Activated CD8-positive, alpha-beta memory T cell treated with anti-CD3 and anti-CD28 coated beads, Interleukin-2, amount 50 U/mL, for 48 hours (primary cell): ENCODE results near the gene EIF3K.

ENCODE experiments used
- DNase-seq: peaks from one replicate; pipeline ENCODE4 v3.0.0-alpha.2; 2020

Gene EIF3K

DNA sequence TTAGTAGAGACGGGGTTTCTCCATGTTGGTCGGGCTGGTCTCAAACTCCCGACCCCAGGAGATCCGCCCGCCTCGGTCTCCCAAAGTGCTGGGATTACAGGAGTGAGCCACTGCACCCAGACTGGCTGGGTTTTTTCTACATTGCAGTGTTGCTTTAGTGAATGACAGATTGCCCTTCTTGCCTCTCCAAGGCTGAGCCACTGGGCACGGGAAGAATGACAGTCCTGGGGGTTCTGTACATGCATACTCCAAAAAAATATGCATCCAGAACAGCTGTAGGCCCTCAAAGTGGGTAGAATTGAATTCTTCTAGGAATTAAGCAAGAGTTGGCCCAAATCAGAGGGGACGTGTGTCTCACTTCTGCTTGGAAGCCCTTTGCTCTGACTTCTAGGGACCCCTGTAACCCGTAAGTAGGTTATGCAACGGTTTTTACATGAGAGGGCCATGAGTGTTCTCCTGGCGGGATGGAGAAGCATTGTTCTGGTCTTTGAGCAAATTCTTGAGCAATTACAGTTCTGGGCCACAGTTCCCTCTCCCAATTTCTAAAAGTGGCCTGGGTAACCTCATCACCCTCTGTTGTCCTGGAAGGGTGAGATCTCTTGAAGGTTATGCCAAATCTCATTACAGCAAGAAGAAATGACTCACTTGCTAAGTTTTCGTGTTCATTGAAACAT lies 32.1 kb downstream of the EIF3K start:
- DNase-seq, result no peak

DNA sequence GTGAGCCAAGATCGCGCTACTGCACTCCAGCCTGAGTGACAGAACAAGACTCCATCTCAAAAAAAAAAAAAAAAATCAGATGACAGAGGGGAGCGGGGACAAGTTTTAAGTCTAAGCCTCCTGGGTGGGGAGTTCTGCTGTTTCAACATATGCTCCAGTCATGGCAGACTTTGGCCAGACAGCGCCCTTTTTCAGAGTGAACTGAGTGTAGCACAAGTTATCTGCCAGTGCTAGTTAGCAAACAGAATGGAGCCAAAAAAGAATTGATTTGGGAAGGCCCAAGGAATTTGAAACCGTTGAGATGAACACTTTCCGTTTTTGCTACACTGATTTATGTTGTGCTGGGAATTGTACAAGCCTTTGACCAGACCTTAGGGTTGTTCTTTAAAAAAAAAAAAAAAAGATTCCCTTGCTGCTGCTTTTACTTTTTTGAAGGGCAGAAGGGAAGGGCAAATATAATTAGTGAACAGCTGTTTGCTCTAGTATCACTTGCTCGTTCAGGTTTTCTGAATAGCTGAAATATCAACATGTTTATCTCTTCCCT lies 34.1 kb downstream of the EIF3K start:
- no peak for DNase-seq

DNA sequence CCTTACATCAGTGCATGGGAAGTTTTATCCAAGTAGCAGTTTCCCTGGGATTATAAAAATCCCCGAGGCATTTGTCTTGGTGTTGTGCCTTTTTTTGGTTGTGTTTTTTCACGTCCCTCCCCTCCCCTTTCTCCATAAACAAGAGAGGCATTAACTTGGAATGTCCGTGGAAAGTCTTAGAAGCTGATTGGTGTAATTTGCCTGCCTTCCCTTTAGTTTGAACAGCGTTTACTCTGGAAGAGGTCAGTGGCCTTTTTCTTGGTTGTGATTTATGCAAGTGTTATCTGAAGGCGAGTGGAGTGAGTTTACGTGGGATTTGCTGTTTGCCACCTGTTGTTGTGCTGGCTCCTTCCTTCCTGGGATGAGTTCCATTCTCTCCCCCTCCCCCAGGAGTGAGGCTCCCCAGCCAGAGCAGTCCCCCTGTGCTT lies 35.7 kb downstream of the EIF3K start:
- no peak for DNase-seq

DNA sequence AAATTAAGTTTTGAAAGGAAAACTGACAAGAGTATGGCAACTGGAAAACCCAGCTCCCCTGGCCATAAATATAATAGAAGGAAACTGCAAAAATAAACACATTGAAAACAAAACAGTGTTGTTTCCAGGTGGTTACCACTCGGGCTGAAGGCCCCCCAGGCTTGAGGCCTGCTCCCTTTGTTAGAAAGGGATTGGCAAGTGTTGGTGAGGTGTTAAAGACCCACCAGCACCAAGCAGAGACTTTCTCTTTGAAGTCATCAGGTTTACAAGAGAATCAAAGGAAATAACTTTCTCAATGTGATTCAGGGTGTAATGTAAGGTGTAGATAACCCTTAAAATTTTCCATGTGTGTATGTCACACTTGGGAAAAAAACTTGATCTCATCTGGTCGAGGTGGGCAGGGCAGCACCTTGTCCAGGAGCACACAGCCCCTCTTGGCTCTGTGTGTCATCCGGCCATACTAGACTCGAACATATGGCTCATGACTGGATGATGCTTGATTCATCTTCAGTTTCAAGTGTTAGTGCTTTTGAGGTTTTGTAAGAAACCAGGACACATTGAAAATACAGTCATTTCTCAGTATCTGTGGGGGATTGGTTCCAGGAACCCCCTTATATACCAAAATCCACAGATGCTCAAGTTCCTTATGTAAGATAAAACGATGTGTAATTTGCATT lies 36.3 kb downstream of the EIF3K start:
- peak; percentile 72 for DNase-seq

DNA sequence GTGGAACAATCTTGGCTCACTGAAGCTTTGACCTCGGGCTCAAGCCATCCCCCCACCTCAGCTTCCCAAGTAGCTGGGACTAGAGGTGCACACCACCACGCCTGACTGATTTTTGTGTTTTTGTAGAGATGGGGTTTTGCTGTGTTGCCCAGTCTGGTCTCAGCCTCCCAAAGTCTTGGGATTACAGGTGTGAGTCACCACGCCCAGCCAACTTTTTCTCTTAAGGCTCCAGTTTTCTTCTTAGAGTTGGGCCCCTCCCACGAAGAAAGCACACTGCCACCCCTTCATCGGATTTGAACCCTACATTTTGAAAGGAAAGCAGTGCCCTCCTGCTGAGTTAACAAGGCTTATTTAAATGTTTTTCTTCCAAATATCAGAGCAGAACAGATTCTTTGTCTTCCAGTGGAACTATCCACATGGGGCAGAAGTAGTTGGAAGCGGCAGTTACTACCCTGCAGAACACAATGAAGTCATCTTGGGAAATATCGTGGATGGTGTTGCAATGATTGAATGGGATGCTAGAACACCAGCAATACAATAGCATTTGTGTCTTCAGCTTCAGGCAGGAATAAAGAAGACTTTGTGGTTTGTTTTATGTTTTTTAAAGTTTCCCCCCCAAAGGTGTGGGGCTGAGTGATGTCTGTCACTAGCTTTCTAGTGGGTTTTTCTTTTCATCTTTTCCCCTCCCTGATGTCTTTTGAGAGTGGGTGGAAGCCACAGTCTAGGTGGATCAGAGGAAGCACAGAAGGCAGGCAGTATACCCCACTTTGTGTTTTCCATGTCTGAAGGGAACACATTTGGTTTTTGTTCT lies 37.4 kb downstream of the EIF3K start:
- no peak for DNase-seq

DNA sequence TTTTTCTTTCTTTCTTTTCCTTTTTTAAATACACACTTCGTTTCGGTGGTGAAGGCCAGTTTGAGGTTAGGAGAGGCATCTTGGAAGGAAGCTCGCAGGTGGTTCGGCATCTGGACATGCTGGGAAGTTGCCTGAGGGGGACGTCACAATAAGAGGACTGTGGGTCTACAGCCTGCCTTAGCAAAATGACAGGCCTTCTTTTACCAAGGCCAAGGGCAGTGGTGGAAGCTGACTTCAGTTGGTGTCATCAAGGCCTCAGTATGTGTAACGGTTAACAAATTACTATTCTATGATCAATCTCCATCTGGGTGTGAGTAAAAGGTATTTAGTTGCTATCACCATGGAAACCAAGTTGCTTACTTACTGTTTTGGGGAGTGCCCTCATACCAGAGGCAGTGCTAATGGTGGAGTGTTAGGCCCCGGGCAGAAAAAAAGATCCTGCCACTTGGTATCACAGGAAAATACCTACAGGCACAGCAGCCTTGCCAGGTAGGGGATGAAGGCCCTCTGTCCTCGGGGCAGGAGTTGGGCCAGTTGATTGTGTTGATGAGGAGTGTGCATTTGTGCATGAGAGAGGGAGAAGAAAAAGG lies 38.7 kb downstream of the EIF3K start:
- no peak for DNase-seq

DNA sequence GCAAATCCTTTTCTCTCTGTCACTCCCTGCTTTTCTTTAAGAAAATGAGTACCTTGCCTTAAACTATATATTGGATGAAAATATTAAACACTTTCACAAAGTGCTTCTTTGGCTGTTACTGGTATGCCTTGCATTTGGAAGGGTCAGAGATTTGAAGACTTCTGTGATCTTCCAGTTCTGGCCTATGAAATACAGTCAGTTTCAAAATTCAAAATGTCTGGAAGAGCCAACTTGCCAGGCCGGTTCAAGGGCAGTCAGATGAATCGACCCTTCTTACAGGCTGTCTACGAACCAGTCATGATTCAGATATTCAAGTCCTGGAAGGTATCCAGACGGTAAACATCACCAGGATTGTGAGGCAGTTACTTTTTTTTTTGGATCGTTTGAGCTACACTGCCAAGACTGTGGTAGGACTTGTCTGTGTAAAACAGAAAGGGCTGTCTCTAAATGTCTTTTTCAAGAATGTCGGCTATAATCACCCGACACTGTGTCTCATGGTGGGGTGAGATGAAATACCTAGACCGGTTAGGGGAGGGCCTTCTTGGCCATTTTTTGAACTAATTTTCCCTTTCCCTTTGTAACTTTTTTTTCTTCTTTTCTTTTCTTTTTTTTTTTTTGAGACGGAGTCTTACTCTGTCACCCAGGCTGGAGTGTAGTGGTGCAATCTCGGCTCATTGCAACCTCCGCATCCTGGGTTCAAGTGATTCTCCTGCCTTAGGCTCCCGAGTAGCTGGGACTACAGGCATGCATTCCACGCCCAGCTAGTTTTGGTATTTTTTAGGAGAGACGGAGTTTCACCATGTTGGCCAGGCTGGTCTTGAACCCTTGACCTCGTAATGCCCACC lies 39.7 kb downstream of the EIF3K start:
- DNase-seq, result no peak

DNA sequence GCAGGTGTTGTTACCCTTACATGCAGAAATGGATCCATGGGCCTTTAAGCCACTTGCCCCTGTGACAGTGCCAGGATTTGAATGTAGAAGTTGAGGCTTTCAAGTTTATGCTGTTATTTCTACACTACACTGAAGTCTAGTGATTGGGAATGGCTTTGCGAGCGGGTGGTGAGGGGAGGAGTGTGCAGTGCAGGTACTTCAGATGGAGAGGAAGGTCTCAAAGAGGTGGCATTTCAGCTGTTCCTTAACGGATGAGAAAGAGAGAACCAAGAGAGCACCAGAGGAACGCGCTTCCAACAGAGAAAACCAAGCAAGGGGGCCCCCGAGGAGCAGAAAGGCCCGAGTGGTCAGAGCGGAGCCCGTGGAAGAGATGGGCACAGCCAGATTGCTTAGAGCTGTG lies 41.7 kb downstream of the EIF3K start:
- DNase-seq, result no peak

DNA sequence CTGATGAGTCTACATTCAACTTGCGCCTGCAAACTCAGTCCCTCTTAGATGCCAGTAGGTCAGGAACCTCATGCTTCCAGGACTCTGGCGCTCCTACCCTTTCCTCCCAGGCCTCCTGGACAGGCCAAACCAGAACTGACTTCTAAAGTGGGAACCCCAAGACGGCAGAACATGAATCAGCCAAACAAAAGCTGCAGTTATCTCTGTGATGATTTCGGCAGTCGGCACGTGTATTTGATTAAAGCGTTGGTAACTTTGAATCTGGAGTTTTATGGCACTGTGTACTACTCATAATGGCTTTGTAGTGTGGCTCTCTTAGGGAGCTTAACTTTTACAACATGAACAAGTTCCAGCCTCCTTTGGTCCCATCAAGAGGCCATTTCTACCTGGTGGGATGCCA lies 42.1 kb downstream of the EIF3K start:
- DNase-seq, result no peak

DNA sequence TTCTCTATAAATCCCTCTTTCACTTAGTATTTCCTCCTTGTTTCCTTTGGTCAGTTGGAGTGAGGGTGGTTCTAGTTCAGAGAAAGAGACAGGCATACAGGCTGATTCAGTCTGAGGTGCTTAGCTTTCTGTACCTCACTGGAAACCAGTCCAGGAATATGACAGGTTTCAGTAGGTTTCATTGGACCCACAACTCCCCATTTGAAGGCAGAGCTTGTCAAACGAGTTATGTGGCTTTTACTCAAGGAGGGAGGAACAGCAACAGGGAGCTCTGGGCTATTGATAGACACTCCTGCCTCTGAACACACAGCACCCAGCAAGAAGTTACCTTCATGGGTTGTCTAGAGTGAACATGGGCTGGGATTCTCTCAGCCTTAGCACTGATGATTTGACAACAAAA lies 43.0 kb downstream of the EIF3K start:
- no peak for DNase-seq

DNA sequence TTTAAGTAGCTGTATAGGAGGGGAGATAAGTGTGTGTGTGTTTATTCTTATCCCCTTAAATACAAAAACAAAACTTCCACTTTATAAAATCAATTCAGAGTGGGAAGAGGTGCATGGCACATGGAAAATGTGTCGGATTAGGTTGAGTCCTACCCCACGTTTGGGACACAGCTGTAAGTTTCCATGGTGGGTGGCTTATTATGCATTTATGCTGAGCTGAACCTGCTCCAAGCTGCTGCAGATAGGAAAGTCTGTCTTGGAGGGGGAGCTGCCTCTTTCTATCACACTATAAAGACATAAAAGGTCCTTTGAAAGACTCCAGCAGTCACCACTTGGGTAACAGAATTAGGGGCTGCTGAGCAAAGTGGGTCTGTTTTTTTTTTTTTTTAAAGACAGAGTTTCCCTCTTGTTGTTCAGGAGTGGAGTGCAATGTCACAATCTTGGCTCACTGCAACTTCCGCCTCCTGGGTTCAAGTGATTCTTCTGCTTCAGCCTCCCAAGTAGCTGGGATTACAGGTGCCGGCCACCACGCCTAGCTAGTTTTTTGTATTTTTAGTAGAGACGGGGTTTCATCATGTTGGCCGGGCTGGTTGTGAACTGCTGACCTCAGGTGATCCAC lies 43.7 kb downstream of the EIF3K start:
- no peak for DNase-seq

DNA sequence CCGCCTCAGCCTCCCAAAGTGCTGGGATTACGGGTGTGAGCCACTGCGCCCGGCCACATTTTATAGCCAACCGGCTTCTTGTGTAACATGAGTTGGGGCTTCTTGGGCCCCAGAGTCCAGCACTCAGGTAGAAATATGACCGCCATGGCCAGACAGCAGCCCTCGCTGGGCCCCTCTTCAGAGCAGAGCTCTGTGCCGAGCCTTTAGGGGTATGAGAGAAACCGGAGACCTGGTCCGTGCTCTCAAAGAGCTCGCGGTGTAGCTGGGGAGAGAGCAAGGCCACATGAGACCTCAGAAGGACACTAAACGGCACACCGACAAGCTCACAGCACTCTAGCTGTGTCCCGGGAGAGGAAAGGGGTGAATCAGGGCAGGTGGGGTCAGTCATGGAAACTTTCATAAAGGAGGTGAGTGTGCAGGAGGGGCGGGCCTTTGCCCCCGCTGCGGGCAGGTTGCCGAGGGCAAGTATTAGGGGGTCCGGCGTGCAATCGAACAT lies 44.2 kb downstream of the EIF3K start:
- no peak for DNase-seq

DNA sequence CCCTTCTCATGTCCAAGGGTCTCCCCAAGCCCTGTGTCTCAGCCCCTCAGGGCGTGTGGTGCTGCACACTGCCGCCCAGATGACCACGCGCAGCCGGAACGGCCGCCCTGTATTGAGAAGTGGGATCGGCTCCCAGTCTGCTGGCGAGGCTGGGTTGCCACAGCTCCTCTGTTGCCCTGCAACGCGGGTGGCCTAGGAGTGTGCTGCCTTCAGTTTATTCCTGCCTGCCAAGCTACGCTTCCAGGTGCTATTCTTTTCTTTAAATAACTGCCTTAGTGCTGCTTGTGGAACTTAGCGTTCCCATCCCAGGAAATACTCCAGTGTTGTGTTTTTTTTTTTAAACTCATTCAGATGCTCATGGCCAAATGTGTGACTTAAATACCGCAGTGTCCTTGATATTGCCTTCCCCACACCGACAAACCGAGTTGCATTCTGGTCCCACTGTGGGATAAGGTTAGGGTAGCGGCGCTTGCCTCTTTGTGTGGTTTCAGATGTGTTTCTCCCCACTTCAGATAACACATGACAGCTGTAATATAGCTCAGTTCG lies 45.0 kb downstream of the EIF3K start:
- no peak for DNase-seq

DNA sequence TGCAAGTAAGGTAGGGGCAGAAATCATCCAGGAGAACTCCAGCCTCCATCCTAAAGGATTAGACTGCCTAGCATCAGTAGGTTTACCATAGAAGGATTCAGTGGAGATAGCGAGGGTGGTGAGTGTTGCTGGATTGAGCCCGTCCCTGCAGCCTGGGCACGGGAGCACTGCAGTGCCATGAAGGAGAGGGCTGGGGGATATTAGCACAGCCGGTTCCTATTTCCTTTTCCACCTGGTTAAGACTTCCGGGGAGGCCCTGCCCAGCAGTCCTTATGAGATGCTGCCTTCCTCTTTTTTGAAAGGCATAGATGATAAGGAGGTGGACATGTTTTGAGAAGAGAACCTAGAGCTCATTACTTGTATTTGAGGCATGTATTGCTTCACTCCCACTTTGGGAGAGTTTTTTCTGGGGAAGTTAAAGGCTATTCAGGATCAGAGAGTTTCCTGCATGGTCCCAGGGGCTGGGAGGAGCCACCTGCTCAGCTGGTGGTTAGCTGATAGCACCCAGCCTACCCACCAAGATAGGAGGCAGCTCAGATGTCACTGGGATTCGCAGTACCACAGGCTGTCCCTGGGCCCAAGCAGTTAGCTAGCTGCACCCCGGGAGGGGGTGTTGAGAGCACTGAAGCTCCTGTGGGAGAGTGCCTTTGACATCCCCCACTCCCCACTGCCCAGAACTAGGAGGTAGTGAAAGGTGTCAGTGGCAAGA lies 45.7 kb downstream of the EIF3K start:
- DNase-seq, result no peak

DNA sequence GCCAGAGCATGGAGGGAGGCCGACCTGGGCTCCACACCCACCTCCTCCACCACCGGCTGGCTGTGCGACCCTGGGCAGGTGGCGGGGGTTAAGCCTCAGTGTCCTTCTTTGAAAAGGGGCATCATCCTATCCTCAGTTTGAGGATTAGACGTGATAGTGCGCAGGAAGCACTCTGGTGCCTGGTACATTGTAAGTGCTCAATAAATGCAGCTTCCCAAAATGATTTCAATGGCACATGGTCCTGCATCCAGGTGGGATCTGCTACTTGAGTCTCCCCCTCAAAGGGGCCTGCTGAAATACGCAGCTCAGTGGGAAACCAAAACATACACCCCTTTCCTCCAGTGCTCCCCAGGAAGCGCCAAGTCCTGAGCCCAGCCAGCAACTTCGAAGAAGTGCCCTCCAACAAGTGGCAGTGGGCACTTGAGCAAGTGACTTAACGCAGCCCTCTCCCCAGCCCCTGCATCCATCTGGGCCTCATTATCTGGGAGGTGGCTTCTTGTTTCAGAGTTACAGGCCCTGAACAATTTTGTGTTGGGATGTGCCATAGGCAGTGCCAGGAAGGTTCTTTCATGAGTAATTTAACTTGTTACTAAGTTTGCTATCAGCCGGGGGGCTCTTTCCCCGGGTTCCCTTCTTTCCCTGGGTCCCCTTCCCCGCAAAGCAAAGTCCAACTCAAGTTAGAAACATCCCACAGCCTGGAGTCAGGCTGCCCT lies 46.4 kb downstream of the EIF3K start:
- DNase-seq, result no peak

DNA sequence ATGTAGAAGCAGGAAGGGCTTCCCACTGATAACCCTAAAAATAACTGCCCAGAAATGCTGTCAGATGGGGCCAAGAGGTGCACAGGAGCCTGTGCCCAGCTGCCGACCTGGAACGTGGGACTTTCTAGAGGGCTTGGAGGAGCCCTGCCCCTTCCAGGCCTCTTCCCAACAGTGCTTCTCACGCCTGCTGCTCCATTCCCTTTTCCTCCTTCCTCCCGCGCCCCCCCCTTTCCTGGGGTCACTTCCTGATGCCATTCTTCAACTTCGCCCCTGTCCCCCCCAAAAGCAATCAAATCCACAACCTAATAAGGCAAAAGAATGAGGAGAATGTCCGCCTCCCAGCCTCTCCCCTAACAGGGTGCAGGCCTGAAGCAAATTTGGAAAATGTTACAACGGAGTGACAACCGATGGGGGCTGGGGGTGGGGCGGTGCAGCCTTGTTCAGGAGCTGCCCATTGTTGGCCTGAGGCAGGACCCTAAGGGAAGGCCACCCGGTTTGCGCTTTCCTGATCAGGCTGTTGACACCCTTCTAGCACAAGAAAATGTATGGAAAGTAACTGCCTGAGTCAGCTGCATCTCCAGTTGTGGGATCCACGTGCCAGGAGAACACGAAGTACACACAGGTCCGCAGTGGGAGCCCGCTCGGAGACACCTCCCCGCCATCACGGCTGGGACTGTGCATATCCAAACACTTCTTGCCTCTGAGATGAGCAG lies 47.1 kb downstream of the EIF3K start:
- no peak for DNase-seq

DNA sequence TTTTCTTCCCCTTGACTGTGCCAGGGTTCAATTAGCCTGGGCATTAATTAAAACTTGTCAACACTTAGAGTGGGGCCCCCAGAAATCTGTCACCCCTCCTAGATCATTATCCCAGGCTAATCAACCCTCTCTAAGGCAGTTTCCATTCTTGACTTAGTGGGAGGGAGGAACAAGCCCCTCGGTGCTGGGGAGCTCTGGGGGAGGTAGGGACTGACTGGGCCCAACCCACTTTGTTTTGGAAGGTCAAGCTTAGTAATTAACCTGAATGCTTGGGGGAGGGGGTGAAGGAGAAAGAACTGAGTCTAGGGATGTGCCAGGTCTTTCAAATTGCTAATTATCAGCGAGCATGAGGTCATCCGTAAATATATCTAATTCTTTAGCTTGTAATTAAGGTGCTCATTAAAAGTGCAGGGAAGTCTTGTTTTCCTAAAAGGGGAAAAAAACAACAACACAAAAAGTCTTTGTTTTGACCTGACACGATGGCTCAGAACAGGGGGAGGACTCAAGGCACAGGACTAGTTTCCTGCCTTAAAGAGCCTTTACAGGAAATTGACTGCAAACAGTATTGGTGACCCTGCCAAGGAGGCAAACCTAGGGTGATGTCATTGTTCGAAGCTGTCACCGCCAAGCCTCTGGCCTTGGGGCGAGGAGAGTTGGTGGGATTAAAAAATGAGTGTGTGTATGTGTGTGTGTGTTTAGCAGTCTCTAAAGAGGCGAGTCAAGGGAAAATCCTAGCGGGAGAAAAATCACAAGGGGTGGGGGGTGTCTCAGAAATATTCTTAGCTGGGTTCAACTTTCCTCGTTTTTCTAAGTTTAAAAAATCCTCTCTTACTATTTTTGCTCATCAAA lies 47.9 kb downstream of the EIF3K start:
- no peak for DNase-seq

DNA sequence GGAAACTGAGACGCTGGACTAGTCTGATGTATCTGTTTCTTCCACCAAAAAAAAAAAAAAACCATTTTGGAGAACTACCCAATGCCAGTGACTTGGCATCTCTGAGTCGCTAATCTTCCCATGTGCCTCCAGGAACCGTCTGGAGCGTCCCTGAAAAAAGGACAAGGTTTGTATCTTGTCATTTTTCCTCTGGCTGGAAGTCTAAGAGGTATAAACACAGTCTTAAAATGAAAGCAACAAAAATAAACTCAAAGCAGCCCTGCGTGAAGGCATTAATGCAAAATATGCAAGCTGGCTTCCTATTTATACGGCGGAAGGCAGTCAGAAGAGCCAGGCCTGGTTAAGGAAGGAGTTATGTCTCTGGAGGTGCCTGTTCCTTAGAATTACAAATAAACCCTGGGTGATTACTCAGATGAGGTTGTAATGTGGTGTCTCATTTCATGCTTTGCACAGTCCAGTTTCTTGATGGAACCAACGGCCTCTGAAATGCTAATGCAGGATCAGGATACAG lies 48.7 kb downstream of the EIF3K start:
- no peak for DNase-seq
